Measurements from ENCODE around the gene CD163L1.

CD163L1 gene

GRCh38 chr12:7324176-7324575 lies 119.8 kb downstream of the CD163L1 start:
- DNase-seq (ENCODE audit: low spot score) = no peak

- no peak for DNase-seq (ENCODE audit: low spot score)
These were observed 121.4 kb downstream of the CD163L1 start for GRCh38 chr12:7322599-7322998.

GRCh38 chr12:7321624-7322023 lies 122.3 kb downstream of the CD163L1 start:
- no peak for DNase-seq (ENCODE audit: low spot score)

GRCh38 chr12:7319930-7320329 lies 124.0 kb downstream of the CD163L1 start:
- DNase-seq (ENCODE audit: low spot score) = no peak

GRCh38 chr12:7310070-7310469 lies 133.9 kb downstream of the CD163L1 start:
- DNase-seq (ENCODE audit: low spot score) = no peak
